Epidermal melanocyte (primary cell): ENCODE measurements around the gene FAM222A.

Source experiments
- DNase-seq: peaks from one replicate; pipeline ENCODE4 v3.0.0; 2011; ENCODE audit warnings: low spot score; ENCODE audit not compliant: insufficient read length

FAM222A gene

DNA sequence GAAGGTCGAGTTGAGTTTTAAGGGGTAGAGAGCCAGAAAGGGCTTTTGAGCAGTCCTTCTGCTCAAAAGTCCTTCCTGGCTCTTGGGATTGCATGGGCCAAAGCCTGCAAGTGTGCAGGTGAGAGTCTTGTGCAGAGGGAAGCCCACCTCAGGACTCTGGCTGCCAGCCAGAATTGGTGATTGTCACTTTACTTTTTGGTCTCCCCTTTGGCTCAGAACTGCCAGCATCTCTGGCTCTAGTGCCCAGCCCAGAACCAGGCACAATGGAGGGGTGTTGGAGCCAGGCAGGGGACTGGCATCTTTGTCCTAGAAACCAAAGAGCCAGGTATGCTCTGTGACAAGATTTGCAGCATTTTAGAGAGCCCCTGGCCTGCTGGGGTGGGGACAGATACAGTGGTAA lies 23.5 kb downstream of the FAM222A start:
- no peak for DNase-seq

DNA sequence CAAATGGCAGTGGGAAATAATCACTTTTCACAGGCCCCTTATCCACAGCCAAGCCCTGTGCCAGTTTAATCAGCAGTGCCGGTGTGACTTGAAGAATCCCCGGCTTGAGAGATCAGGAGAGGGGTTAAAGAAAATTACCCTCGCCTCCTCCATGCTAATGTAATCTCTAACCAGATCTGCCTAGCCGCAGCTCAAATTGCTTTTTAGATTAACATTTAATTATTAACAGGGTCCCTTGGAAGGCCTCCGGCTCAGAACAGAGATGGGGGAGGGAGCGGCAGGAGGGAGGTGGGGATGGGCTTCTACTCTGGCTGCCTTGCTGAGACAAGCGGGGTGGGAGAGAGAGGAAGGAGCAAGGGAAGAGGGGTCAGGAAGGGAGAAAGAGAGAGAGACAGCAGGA lies 24.0 kb downstream of the FAM222A start:
- DNase-seq = no peak

DNA sequence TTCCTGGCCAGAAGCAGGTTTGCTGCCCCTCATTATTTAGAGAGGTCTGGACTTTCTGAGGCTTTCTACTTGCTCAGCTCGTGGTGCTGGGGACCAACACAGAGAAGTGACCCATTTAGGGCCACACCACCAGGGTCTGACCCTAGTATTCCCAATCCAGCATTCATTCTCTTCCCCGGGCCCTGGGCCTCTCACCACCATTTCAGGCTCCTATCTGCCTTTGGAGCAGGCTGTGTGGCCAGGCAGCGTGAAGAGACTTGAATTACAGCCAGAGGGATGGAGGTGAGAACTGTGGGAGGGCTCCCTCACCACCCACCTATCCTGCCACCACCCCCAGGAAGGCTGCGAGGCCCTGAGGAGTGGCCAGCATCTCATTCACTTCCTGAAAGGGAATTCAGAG lies 24.6 kb downstream of the FAM222A start:
- DNase-seq = no peak

DNA sequence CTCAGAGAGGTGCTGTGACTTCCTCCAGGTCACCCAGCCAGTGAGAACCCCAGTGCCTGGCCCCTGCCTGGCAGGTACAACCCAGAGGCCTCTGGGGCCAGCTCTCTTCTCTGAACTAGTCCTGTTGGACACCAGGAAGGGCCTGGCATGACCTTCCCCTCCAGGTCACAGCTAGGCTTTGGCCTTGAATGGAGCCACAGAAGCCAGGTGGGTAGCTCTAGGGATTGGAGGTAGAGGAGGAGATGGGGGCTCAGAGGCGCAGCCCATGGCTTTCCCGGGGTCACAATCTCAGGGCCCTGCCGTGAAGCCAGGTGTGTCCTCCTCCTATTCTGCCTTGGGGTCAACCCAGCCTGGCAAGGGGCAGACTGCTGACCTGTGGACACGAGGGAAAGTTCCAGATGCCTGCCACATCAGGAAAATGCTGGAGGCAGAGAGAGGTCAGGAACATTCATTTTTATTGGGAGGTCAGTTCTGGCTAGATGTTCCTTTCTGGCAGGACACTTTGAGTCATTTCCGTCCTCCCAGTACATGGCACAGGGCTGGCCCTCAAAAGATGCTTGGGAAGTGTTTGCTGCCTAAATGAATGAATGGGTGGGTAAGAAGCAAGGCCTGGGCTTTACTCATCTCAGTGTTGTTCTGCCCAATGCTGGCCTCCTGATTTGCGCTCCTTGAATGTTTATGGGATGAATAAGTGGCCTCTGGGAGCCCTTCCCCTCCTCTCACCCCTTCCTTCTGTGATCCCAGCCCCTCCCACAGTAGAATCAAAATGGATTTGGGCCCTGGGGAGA lies 25.4 kb downstream of the FAM222A start:
- DNase-seq = no peak

DNA sequence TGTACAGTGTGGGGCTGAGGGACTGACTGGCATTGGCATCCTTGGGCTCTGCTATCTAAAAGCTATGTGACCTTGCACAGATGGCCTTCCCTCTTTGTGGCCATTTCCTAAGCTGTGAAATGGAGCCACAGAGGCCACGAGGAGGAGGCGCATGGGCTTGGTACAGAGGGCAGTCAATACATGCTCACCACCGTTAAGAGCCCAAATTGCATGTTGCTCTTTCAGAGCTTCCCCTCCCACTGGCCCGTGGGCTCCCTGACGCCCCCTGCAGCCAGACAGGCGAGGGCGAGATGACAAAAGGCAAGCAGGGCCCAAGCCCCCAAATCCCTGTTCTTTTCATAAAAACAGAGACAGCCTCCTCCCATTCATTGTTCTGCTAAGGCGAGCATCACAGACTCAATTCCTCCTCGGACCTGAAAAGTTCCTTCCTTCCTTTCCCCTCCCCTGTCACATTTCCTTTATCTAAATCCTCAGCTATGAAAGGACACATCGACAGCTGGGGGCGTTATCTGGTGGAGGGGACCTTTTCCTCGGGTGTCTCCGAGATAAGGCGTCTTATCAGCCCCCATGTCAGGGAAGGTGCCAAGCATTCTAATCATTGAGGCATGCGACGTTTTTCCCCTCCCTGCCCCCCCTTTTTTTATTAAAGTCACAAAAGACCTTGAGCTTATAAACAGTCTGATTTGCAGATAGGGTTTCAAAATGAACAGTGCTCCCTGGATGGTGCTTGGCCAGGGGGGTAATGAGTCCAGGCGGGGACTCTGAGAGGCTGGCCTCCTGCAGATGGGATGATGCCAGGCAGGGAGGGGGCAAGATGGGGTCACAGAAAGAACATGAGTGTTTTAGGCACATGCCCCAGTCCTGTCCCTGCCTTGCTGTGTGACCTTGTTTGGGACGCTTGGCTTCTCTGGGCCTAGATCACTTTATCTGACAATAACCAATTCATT lies 26.4 kb downstream of the FAM222A start:
- no peak for DNase-seq

DNA sequence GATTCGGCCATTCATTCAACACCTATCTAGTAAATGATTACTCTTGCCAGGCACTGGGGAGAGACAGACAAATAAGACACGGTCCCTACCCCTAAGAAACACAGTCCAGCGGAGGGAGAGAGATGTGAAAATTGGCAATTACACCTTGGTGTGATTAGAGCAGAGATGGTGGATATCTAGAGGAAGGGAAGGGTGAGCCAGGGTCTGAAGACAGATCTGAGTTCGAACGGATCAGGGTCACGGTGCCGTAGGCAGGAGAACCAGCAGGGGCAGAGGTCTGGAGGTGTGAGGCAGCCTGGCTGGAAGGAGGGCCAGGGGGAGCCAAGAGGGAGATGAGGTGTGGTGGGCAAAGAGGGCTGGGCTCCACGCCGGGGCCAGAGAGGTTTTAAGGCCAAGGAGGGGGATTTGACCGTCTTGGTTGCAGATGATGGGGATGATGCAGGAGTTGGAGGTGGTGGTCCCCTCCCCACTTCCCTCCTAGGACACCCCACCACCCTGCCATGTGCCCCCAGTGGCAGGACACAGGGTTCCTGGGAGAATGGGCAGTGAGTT lies 27.1 kb downstream of the FAM222A start:
- DNase-seq = no peak

DNA sequence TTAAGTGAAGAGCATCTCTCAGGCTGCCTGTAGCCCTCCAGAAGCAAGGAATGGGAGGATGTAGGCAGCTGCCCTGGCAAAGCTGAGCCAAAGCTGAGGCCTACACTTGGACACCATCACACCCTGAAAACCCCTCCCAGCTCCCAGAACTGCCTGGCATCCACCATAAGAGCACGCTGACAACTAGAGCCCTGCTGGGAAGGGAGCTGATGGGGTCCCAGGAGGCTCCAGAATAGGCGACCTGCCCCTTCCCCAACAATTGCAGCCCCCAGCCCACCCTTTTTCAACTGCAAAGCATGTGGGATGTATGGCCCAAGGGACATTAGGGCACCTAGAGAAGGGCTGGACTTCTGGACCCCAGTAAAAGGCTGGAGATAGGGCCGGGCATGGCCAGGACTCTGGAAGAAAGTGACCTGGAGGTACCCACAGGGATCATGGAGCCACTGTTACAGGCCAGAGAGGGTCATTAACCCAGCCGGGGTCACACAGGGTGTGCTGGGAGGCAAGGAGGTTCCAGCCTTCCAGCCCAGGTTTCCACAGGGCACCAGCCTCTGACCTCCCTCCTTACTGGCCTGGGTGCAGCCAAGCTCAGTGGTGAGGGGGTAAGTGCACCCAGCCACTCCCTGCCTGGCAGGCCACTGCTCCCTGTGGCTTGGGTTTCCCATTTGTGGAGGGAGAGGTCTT lies 27.8 kb downstream of the FAM222A start:
- DNase-seq = no peak

DNA sequence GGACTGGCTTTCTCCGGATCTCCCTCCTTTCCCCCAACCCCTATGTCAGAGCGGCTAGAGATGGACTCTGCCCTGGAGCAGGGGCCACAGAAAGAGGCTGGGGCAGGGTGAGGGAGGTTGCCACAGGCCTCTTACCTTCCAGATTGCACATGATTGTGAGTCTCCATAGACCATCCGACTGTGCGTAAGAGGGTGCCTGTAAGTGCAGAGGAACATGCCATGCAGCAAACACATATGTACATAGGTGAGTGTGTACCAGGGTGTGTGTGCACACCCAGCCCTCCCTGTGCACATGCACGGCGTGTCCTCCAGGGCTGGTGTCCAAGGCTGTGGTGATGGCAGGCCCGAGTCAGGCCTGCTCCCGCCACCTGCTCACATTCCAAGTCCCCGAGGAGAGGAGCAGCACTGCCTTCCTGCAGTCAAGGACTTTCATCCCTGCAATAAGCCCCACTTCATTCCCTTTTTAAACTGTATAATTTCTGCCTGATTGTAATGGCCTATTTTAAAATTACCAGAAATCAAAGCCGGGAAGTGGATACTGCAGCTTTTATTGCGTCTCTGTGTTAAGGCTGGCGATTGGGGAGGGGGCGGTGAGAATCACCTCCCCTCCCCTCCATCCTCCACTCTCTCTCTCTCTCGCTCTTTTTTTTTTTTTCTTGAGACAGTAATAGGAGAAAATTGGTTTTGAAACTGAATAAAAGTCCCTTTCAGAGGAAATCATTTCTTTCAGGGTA lies 28.5 kb downstream of the FAM222A start:
- DNase-seq = no peak

DNA sequence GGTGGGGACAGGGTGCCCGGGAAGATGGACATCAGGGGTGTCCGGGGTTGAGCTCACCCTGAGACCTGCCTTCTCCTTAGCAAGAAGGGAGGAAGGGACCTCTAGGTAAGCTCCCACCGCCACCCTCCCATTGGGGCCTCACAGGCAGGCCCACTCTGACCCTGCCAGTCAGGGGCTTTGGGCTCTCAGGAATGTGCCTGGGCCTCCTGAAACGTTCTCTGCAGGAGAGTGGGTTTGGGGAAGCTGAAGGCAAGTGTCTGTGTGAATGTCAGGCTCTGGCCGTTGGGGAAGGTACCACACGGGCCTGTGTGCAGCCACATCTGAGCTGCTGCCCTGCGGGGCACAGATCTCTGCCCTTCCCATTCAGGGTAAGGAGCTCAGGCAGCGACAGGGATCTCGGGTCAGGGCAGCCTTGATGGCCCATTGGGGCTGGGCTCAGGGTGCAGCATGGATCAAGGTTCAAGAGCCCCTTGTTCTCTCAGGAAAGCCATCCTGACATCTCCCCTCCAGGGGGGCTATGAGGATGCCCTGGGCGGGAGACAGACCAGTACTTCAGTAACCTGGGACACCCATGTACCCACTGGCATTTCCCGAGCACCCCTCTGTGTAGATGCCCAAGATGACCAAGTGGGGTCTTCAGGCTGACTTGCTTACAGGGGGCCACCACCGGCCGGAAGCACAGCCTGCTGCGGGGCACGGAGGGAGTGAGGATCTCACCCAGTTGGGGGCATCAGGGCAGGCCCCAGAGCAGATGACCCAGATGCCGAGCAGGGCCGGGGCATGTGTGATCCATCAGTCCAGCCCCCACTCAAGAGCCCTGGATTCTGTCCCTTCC lies 29.7 kb downstream of the FAM222A start:
- no peak for DNase-seq

DNA sequence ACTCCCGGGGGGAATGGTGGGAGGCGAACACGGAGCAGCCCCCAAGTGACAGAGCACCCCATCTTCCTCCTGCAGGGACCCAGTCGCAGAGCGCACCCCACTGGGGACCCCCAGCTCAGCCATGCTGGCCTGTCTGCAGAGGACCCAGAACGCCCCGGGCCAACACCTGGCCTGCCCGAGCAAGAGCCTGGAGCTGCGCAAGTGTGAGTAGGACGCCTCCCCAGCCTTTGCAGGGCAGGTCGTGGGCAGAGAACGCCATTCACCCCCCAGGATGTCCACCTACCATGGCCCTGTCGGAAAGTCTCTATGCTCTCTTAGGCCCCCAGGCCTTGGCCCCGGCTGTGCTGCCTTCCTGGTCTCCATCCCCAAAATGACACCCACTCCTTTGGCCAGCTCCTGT lies 30.4 kb downstream of the FAM222A start:
- DNase-seq = no peak

DNA sequence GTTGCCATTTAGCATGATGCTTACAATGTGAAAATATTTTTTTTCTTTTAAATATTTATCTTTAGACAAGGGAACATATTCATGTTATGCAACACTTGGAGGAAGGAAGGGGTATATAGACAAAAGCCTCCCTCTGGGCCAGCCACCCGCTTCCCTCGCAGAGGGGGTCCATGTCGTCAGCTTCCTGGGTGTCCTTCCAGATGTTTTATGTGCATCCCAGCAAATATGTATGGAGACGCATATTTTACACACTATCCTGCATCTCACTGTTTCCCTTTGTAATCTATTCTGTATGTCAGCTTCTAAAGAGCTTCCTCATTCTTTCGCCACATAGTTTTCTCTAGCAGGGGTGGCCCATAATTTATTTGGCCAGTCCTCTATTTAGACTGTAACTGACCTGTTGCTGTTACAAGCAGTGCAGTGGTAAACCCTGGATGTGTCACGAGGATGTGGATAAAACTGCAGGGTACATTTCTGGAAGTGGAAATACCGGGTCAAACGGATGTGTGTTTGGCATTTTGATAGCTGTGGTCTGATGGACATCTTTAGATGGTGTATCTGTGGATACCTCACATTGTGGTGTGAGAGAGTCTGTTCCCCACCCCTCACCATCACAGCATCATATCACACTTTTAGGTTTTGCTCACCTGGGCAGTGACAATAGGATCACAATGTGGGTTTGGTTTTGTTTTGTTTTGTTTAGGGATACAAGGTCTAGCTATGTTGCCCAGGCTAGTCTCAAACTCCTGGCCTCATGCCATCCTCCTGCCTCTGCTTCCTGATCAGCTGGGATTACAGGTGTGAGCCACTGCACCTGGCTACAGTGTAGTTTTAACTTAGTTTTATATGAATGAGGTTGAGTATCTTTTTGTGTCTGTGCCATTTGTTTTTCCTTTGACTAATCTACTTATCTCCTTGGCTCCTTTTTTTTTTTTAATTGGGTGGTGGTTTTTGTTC lies 31.6 kb downstream of the FAM222A start:
- no peak for DNase-seq

DNA sequence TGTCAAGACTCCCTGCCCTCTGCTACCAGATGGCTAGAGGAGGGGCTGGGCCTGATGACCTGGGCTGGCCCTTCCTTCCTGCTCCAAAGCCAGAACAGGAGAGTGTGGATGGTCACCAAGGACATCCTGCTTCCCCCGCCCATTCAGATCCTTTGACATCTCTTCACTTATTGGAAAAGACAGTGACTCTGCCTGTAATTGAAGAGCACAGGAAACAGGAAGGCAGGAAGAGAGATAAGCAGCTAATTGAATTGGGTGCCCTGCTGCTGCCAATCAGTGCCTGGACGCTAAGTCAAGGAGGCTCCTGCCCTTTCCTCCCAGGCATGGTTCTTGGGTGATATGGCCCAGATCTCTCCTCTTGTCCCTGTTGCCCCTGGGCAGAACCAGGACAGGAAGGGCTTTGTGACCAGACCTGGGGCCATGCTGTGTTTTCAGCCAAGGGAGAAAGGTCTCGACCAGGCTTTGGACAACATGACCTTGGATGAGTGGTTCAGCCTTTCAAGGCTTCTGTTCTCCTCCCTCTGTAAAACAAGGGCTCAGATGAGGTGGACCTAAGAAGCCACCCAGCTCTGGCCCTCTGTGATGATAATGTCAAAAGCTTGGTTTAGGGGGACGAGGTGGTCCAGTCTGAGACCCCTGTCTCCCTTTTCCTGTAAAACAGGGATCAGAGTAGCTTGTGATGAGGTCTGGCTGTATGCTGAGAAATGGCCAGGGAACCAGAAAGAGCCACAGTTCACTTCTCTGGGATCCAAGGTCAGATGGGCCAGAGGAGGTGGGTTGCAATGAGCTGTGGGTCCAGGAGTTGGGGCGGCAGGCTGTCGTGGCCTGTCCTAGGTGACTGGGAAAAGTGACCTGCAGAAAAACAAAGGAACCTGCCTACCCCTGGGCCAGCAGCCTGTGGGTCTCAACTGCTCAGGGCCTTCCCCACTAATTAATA lies 38.8 kb downstream of the FAM222A start:
- no peak for DNase-seq

DNA sequence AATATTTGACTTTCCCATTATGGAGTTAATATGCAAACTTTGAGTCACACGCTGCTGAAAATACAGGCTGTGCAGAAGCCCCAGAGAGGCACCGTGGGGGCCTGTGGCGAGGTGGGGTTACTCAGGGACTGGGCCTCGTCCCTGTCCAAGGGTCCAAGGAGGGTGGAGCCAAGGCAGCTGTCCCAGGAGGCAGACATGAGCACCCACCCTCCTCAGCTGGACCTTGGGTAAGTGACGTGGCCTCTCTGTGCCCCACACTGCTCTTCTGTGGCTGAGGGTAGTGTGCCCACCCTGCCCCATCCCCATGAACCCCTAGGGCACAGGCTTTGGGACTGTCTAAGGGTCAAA lies 39.4 kb downstream of the FAM222A start:
- DNase-seq = no peak

DNA sequence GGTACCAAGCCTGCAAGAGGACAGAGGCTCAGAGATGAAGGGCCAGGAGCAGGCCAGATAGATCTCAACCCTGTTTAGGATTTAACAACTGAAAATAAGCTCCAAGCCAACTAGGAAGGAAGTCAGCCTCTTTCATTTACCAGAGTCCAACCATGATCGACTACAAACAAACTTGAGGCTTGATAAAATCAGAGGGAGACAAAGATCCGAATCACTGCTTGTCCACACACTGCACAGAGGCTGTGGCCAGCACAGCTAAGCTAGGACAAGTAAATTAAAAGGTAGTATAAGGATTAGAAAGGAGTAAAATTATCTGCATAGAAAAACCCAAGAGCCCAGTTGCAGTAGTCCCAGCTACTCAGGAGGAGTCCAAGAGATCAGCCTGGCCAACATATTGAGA lies 40.3 kb downstream of the FAM222A start:
- DNase-seq = no peak

DNA sequence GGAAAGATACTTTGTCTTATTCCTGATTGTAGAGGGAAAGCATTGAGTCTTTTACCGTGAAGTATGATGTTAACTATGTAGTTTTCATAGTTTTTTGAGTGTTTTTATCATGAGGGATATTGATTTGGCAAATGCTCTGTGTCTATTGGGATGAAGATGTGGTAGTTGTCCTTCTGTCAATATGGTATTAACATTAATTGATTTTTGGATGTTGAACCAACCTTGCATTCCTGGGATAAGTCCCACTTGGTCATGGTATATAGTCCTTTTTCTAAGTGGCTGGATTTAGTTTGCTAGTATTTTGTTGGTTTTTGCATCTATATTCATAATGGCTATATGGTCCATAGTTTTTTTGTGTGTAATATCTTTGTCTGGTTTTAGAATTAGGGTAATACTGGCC lies 42.8 kb downstream of the FAM222A start:
- DNase-seq = no peak

DNA sequence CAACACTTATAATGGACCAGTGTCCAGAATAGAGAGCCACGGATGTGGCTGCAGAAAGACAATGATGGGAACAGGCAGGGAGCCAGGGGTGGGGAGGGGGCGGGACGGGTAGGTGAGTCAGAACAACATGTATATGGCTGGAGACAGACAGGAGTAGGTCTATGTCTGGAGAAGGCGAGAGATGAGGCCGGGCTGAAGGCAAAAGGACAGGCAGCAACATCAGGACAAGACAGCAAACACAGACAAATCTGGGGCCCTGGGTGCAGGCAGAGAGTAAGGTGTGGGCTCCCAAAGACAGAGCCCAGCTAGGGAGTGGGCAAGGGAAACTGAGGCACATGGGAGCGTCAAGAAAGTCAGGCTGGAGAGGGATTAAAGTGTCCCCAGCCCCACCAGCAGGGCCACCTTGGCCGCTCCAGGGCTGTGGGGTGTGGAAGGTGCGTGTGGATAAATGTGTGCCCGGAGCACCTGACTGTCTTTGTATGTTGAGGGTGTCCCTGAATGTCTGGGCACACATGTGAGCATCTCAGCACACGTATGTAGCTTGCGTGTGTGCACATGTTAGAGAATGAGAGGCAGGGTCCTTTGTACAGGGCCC lies 44.1 kb downstream of the FAM222A start:
- no peak for DNase-seq
